Epithelial cell of esophagus (primary cell): Measurements from ENCODE around the gene TNFRSF8.

Source experiments
- DNase-seq: peaks from one replicate; pipeline ENCODE4 v3.0.0; 2010; ENCODE audit warnings: low read depth
- H3K4me3 ChIP-seq: 2 replicates; pipeline ENCODE4 v1.5.1; 2011; ENCODE audit warnings: mild to moderate bottlenecking, low read length, control low read depth
- CTCF ChIP-seq: IDR thresholded peaks from 2 replicates; pipeline ENCODE4 v1.5.1; 2011; ENCODE audit warnings: low read depth, mild to moderate bottlenecking, low read length, control low read depth, inconsistent platforms; ENCODE audit not compliant: insufficient read depth; ENCODE audit errors: missing control alignments

Gene TNFRSF8

GRCh38 chr1:12147201-12147701, 84.1 kb downstream of the TNFRSF8 start:
- H3K4me3 ChIP-seq, result no peak overlapping the region
- TF ChIP-seq CTCF, result no peak
- DNase-seq, result no peak

- DNase-seq, result no peak
- no peak overlapping the region for H3K4me3 ChIP-seq
- TF ChIP-seq CTCF, result no peak
These were observed 85.3 kb downstream of the TNFRSF8 start for GRCh38 chr1:12148160-12148957.

- TF ChIP-seq CTCF, result no peak
- H3K4me3 ChIP-seq, result no peak overlapping the region
- DNase-seq, result no peak
These were observed 86.1 kb downstream of the TNFRSF8 start for GRCh38 chr1:12148958-12149790.

GRCh38 chr1:12149791-12150175, 86.7 kb downstream of the TNFRSF8 start:
- DNase-seq, result no peak
- H3K4me3 ChIP-seq, result no peak overlapping the region
- TF ChIP-seq CTCF, result no peak

- no peak overlapping the region for H3K4me3 ChIP-seq
- TF ChIP-seq CTCF, result no peak
- DNase-seq, result no peak
These were observed 87.5 kb downstream of the TNFRSF8 start for GRCh38 chr1:12150456-12151200.

- no peak for TF ChIP-seq CTCF
- no peak for DNase-seq
- H3K4me3 ChIP-seq, result no peak overlapping the region
These were observed 88.4 kb downstream of the TNFRSF8 start for GRCh38 chr1:12151465-12151864.
